ENCODE data around the gene SLC38A10.

GRCh38 chr17:81206166-81206565 is 88.9 kb downstream of the SLC38A10 start:
- no peak for TF ChIP-seq CTCF (IDR thresholded peaks at IDR 0.05)
- TF ChIP-seq POLR2A (IDR thresholded peaks at IDR 0.05) = no peak
